H9 (cell line): Measurements from ENCODE around the gene HAND2. TPM values are rescaled to one million over a fixed set of nuclear protein-coding genes. Genes with fewer than 3 reads are reported as not detected.

ENCODE experiments used
- DNase-seq: peaks from one replicate; pipeline ENCODE4 v3.0.0-alpha.2; 2017
- H2AFZ ChIP-seq: one replicate; pipeline ENCODE4 v1.6.1; 2013; ENCODE audit warnings: mild to moderate bottlenecking, low read length, control low read depth, moderate library complexity
- H2AK5ac ChIP-seq: 2 replicates; pipeline ENCODE4 v1.6.1; 2013; ENCODE audit warnings: low read length, control low read depth, mixed read lengths; ENCODE audit not compliant: insufficient read length
- H2BK120ac ChIP-seq: one replicate; pipeline ENCODE4 v1.6.1; 2013; ENCODE audit warnings: low read depth, mild to moderate bottlenecking, low read length, control low read depth, inconsistent platforms; ENCODE audit not compliant: poor library complexity, severe bottlenecking
- H2BK12ac ChIP-seq: 2 replicates; pipeline ENCODE4 v1.6.1; 2013; ENCODE audit warnings: low read length, control low read depth, mixed read lengths, low read depth; ENCODE audit not compliant: insufficient read length
- H2BK15ac ChIP-seq: 2 replicates; pipeline ENCODE4 v1.6.1; 2013; ENCODE audit warnings: low read depth, low read length, control low read depth
- H2BK20ac ChIP-seq: one replicate; pipeline ENCODE4 v1.6.1; 2013; ENCODE audit warnings: low read depth, mild to moderate bottlenecking, low read length, control low read depth, inconsistent platforms; ENCODE audit not compliant: poor library complexity, severe bottlenecking
- H2BK5ac ChIP-seq: 2 replicates; pipeline ENCODE4 v1.6.1; 2013; ENCODE audit warnings: low read length, control low read depth, mixed read lengths; ENCODE audit not compliant: insufficient read length
- H3K14ac ChIP-seq: 2 replicates; pipeline ENCODE4 v1.6.1; 2013; ENCODE audit warnings: low read length, control low read depth; ENCODE audit not compliant: insufficient read depth
- H3K18ac ChIP-seq: 2 replicates; pipeline ENCODE4 v1.6.1; 2013; ENCODE audit warnings: low read depth, mild to moderate bottlenecking, mixed read lengths, low read length, control low read depth; ENCODE audit not compliant: insufficient read length
- H3K23ac ChIP-seq: 2 replicates; pipeline ENCODE4 v1.6.1; 2013; ENCODE audit warnings: low read length, control low read depth, mixed read lengths, low read depth; ENCODE audit not compliant: insufficient read length
- H3K23me2 ChIP-seq: 2 replicates; pipeline ENCODE4 v1.6.1; 2013; ENCODE audit warnings: low read depth, mild to moderate bottlenecking, mixed read lengths, low read length, control low read depth; ENCODE audit not compliant: insufficient read length, poor library complexity, severe bottlenecking
- H3K27ac ChIP-seq: 2 replicates; pipeline ENCODE4 v1.5.1; 2013; ENCODE audit warnings: low read length, control low read depth, mixed read lengths, low read depth; ENCODE audit not compliant: insufficient read length
- H3K27me3 ChIP-seq: 2 replicates; pipeline ENCODE4 v1.6.1; 2013; ENCODE audit warnings: low read length, control low read depth, inconsistent platforms; ENCODE audit not compliant: insufficient read depth
- H3K4ac ChIP-seq: 2 replicates; pipeline ENCODE4 v1.6.1; 2013; ENCODE audit warnings: low read depth, mild to moderate bottlenecking, control low read depth, inconsistent platforms, low read length, moderate library complexity
- H3K4me1 ChIP-seq: 2 replicates; pipeline ENCODE4 v1.6.1; 2013; ENCODE audit warnings: low read length, control low read depth, inconsistent platforms; ENCODE audit not compliant: insufficient read depth
- H3K4me2 ChIP-seq: 2 replicates; pipeline ENCODE4 v1.6.1; 2013; ENCODE audit warnings: low read length, control low read depth, mixed read lengths; ENCODE audit not compliant: insufficient read length, insufficient read depth
- H3K56ac ChIP-seq: 2 replicates; pipeline ENCODE4 v1.6.1; 2013; ENCODE audit warnings: low read depth, mild to moderate bottlenecking, mixed read lengths, low read length, control low read depth; ENCODE audit not compliant: insufficient read length
- H3K79me1 ChIP-seq: 2 replicates; pipeline ENCODE4 v1.6.1; 2013; ENCODE audit warnings: low read depth, mild to moderate bottlenecking, moderate library complexity, low read length, control low read depth, inconsistent platforms; ENCODE audit not compliant: insufficient read depth, poor library complexity, severe bottlenecking
- H3K79me2 ChIP-seq: 2 replicates; pipeline ENCODE4 v1.6.1; 2013; ENCODE audit warnings: low read length, control low read depth, inconsistent platforms; ENCODE audit not compliant: insufficient read depth
- H3K9ac ChIP-seq: 2 replicates; pipeline ENCODE4 v1.6.1; 2013; ENCODE audit warnings: low read length, control low read depth, mixed read lengths; ENCODE audit not compliant: insufficient read length; ENCODE audit errors: extremely low read depth
- H3K9me3 ChIP-seq: one replicate; pipeline ENCODE4 v1.6.1; 2013; ENCODE audit warnings: low read depth, low read length, inconsistent platforms; ENCODE audit not compliant: control insufficient read depth
- H3T11ph ChIP-seq: one replicate; pipeline ENCODE4 v1.6.1; 2013; ENCODE audit warnings: mild to moderate bottlenecking, low read length, control low read depth, inconsistent platforms
- H4K20me1 ChIP-seq: one replicate; pipeline ENCODE4 v1.6.1; 2013; ENCODE audit not compliant: control insufficient read depth, insufficient read length, insufficient read depth
- H4K5ac ChIP-seq: 2 replicates; pipeline ENCODE4 v1.6.1; 2013; ENCODE audit warnings: low read depth, mild to moderate bottlenecking, mixed read lengths, low read length, control low read depth; ENCODE audit not compliant: insufficient read length
- H4K8ac ChIP-seq: replicated peaks from 2 replicates; pipeline ENCODE4 v1.6.1; 2013; ENCODE audit warnings: low read length, control low read depth, mixed read lengths, low read depth; ENCODE audit not compliant: insufficient read length
- H4K91ac ChIP-seq: 2 replicates; pipeline ENCODE4 v1.6.1; 2013; ENCODE audit warnings: low read depth, mild to moderate bottlenecking, moderate library complexity, mixed read lengths, low read length, control low read depth; ENCODE audit not compliant: insufficient read length
- H3K27ac Mint-ChIP-seq, 3 experiments: 2 replicates in 2 of 3; 3 replicates in 1 of 3; pipeline ENCODE4 v1.8.0; 2020 to 2021; ENCODE audit warnings: mixed read lengths in 3 of 3, mild to moderate bottlenecking in 1 of 3, moderate library complexity in 1 of 3
- H3K27me3 Mint-ChIP-seq: 2 replicates; pipeline ENCODE4 v1.8.0; 2021; ENCODE audit warnings: low read depth, mild to moderate bottlenecking, moderate library complexity, mixed read lengths
- H3K36me3 Mint-ChIP-seq, 3 experiments: 2 replicates in 2 of 3; 3 replicates in 1 of 3; pipeline ENCODE4 v1.8.0; 2020 to 2021; ENCODE audit warnings: low read depth in 3 of 3, mixed read lengths in 3 of 3; ENCODE audit not compliant: insufficient read depth in 1 of 3
- H3K4me1 Mint-ChIP-seq, 2 experiments: 2 replicates each; pipeline ENCODE4 v1.8.0; 2020; ENCODE audit warnings: mixed read lengths in 2 of 2
- H3K4me3 Mint-ChIP-seq, 2 experiments: 2 replicates in 1 of 2; 3 replicates in 1 of 2; pipeline ENCODE4 v1.8.0; 2020 to 2021; ENCODE audit warnings: mild to moderate bottlenecking in 2 of 2, mixed read lengths in 2 of 2, moderate library complexity in 1 of 2
- H3K9me3 Mint-ChIP-seq, 2 experiments: 2 replicates in 1 of 2; 3 replicates in 1 of 2; pipeline ENCODE4 v1.8.0; 2020; ENCODE audit warnings: mild to moderate bottlenecking in 2 of 2, mixed read lengths in 2 of 2, moderate library complexity in 1 of 2
- WGBS: extraction: QIAGEN DNeasy Blood & Tissue Kit; methylation state at CpG from one replicate; pipeline ENCODE4 v1.1.7; 2013; ENCODE audit warnings: missing lambda C conversion rate, low lambda C conversion rate, mixed read lengths; ENCODE audit not compliant: insufficient read length; ENCODE audit errors: extremely low coverage; 5-methylcytosine and 5-hydroxymethylcytosine counted together
- total RNA-seq: library from RNA; stranded (reverse); gene quantifications from 2 replicates; pipeline ENCODE4 v1.2.1, GENCODE V29; 2021
- TF ChIP-seq, protein P1 (sequence below): fragments of 200-600 bp; sonication (generic); conservative IDR thresholded peaks from 3 replicates; pipeline ENCODE4 v1.8.0; 2021; ENCODE audit warnings: antibody characterized with exemption, mild to moderate bottlenecking

HAND2 gene
- total RNA-seq, 1 experiment from 2014 or later = not detected

DNA sequence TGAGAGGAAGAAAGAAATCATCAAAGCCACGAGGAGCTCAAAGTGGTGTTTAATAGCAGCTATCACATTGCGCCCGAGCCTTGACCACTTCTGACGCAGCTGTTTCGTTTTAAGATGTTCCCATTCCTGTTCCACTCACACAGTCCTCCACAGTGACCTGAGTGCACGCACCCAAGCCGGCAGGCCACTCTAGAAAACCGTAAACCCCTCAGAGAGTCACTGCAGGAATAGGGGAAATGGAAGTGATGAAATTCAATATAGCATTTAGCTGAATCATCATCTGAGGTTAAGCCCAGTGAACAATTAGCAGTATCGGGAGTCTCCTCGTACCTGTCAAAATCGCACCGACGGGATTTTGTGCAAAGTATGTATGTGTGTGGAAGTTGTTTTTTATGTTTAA, 17.9 kb upstream of the HAND2 start:
- H3K27ac ChIP-seq = no peak overlapping the region
- no peaks in the 10 kb centered on the region for H3K23me2 ChIP-seq
- no peak overlapping the region for H3T11ph ChIP-seq
- Mint-ChIP-seq H3K4me3 (no peak overlapping the region), H3K9me3 (no peaks in the 10 kb centered on the region), H3K4me1 (no peaks in the 10 kb centered on the region), H3K27me3 (peaks cover 83% of the 10 kb centered on the region), H3K27ac (no peak overlapping the region), H3K36me3 (no peaks in the 10 kb centered on the region)
- no peaks in the 10 kb centered on the region for H4K20me1 ChIP-seq
- no peak overlapping the region for H2BK15ac ChIP-seq
- H3K4me1 ChIP-seq = no peaks in the 10 kb centered on the region
- H2AFZ ChIP-seq = no peak overlapping the region
- H4K91ac ChIP-seq = no peak overlapping the region
- WGBS = no CpG with 5 or more reads among the region's 13 CpGs
- H3K4ac ChIP-seq = no peak overlapping the region
- no peak overlapping the region for H4K5ac ChIP-seq
- no peak overlapping the region for H3K4me2 ChIP-seq
- no peak overlapping the region for H3K9ac ChIP-seq
- no peak overlapping the region for H2BK12ac ChIP-seq
- no peak overlapping the region for H3K14ac ChIP-seq
- H3K9me3 ChIP-seq = no peaks in the 10 kb centered on the region
- H3K79me2 ChIP-seq = no peaks in the 10 kb centered on the region
- H3K18ac ChIP-seq = no peak overlapping the region
- no peak for DNase-seq
- H2AK5ac ChIP-seq = no peak overlapping the region
- no peak overlapping the region for H4K8ac ChIP-seq
- H3K27me3 ChIP-seq = no peaks in the 10 kb centered on the region
- no peak overlapping the region for H3K23ac ChIP-seq
- H2BK20ac ChIP-seq = no peak overlapping the region
- TF ChIP-seq, protein P1, sequence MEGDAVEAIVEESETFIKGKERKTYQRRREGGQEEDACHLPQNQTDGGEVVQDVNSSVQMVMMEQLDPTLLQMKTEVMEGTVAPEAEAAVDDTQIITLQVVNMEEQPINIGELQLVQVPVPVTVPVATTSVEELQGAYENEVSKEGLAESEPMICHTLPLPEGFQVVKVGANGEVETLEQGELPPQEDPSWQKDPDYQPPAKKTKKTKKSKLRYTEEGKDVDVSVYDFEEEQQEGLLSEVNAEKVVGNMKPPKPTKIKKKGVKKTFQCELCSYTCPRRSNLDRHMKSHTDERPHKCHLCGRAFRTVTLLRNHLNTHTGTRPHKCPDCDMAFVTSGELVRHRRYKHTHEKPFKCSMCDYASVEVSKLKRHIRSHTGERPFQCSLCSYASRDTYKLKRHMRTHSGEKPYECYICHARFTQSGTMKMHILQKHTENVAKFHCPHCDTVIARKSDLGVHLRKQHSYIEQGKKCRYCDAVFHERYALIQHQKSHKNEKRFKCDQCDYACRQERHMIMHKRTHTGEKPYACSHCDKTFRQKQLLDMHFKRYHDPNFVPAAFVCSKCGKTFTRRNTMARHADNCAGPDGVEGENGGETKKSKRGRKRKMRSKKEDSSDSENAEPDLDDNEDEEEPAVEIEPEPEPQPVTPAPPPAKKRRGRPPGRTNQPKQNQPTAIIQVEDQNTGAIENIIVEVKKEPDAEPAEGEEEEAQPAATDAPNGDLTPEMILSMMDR = no peak
- no peaks in the 10 kb centered on the region for H3K79me1 ChIP-seq
- no peak overlapping the region for H3K56ac ChIP-seq
- no peak overlapping the region for H2BK120ac ChIP-seq
- H2BK5ac ChIP-seq = no peak overlapping the region
